Osteoblast (primary cell): ENCODE data around the gene MMD. TPM values are rescaled to one million over a fixed set of nuclear protein-coding genes. Genes with fewer than 3 reads are reported as not detected.

ENCODE experiments used
- DNase-seq: peaks from one replicate; pipeline ENCODE4 v3.0.0; 2011; ENCODE audit warnings: low spot score, mixed read lengths; ENCODE audit not compliant: insufficient read length; ENCODE audit errors: missing footprints
- H2AFZ ChIP-seq: 2 replicates; pipeline ENCODE4 v1.6.0; 2011; ENCODE audit warnings: mild to moderate bottlenecking, low read length
- H3K27ac ChIP-seq: 2 replicates; pipeline ENCODE4 v1.5.1; 2011; ENCODE audit warnings: mild to moderate bottlenecking, low read depth, low read length, moderate library complexity
- H3K27me3 ChIP-seq: 2 replicates; pipeline ENCODE4 v1.6.0; 2012; ENCODE audit warnings: mild to moderate bottlenecking, control low read depth, inconsistent platforms, low read length, moderate library complexity; ENCODE audit not compliant: insufficient read depth
- H3K36me3 ChIP-seq: 2 replicates; pipeline ENCODE4 v1.5.1; 2011; ENCODE audit warnings: mild to moderate bottlenecking, low read length, control low read depth, moderate library complexity; ENCODE audit not compliant: insufficient read depth
- H3K4me1 ChIP-seq: 2 replicates; pipeline ENCODE4 v1.5.1; 2011; ENCODE audit warnings: mild to moderate bottlenecking, low read length, control low read depth, moderate library complexity; ENCODE audit not compliant: insufficient read depth
- H3K4me2 ChIP-seq: 2 replicates; pipeline ENCODE4 v1.6.0; 2011; ENCODE audit warnings: mild to moderate bottlenecking, low read length; ENCODE audit not compliant: insufficient read depth
- H3K4me3 ChIP-seq: fragments of 200-600 bp; sonication (generic); 3 replicates; pipeline ENCODE4 v1.5.1; 2012; ENCODE audit warnings: mild to moderate bottlenecking, low read length, inconsistent platforms; ENCODE audit not compliant: insufficient read depth
- H3K79me2 ChIP-seq: 2 replicates; pipeline ENCODE4 v1.6.0; 2012; ENCODE audit warnings: mild to moderate bottlenecking, low read length, control low read depth, inconsistent platforms; ENCODE audit not compliant: insufficient read depth
- H3K9me3 ChIP-seq: 2 replicates; pipeline ENCODE4 v1.5.1; 2011; ENCODE audit warnings: low read depth, low read length, control low read depth
- H4K20me1 ChIP-seq: 2 replicates; pipeline ENCODE4 v1.6.0; 2012; ENCODE audit warnings: mild to moderate bottlenecking, low read length, control low read depth; ENCODE audit not compliant: insufficient read depth
- total RNA-seq: library from RNA; depleted of rRNA; stranded (reverse); fragments of >200 nt; gene quantifications from 2 replicates; pipeline ENCODE4 v1.2.3, GENCODE V29; 2012
- TF ChIP-seq, protein P1 (sequence below): IDR thresholded peaks from 2 replicates; pipeline ENCODE4 v1.5.1; 2011; ENCODE audit warnings: mild to moderate bottlenecking, low read depth, low read length, moderate library complexity; ENCODE audit errors: extremely low read depth

Gene MMD
- total RNA-seq, 1 donor = 6.5 TPM

DNA sequence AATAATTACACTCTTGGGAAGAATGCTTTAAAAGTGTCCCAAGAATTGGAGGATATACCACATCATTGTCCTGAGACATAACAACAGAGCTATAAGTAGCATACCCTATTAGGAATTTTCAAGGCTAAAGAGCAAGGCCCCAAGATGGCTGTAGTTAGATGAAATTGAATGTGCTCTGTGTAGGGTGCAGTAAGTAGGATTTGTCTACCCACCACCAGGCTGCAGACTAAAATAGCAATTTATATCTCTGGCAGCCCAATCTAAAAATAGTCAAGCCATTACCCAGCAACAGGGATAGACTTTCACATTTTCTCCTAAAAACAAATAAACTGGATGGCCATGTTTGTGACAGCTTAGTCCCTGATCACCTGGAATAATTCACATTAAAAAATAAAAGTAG lies 5.6 kb downstream of the MMD start:
- Histone ChIP-seq H3K79me2 (peaks cover 16% of the 10 kb centered on the region), H3K4me1 (peaks cover 12% of the 10 kb centered on the region), H4K20me1 (peaks cover 3% of the 10 kb centered on the region), H3K4me3 (no peak overlapping the region), H3K9me3 (no peaks in the 10 kb centered on the region), H2AFZ (no peak overlapping the region), H3K36me3 (peaks cover 7% of the 10 kb centered on the region), H3K4me2 (no peak overlapping the region), H3K27ac (no peak overlapping the region), H3K27me3 (no peaks in the 10 kb centered on the region)
- peak; percentile 47 for DNase-seq
- TF ChIP-seq, protein P1, sequence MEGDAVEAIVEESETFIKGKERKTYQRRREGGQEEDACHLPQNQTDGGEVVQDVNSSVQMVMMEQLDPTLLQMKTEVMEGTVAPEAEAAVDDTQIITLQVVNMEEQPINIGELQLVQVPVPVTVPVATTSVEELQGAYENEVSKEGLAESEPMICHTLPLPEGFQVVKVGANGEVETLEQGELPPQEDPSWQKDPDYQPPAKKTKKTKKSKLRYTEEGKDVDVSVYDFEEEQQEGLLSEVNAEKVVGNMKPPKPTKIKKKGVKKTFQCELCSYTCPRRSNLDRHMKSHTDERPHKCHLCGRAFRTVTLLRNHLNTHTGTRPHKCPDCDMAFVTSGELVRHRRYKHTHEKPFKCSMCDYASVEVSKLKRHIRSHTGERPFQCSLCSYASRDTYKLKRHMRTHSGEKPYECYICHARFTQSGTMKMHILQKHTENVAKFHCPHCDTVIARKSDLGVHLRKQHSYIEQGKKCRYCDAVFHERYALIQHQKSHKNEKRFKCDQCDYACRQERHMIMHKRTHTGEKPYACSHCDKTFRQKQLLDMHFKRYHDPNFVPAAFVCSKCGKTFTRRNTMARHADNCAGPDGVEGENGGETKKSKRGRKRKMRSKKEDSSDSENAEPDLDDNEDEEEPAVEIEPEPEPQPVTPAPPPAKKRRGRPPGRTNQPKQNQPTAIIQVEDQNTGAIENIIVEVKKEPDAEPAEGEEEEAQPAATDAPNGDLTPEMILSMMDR = no peak

DNA sequence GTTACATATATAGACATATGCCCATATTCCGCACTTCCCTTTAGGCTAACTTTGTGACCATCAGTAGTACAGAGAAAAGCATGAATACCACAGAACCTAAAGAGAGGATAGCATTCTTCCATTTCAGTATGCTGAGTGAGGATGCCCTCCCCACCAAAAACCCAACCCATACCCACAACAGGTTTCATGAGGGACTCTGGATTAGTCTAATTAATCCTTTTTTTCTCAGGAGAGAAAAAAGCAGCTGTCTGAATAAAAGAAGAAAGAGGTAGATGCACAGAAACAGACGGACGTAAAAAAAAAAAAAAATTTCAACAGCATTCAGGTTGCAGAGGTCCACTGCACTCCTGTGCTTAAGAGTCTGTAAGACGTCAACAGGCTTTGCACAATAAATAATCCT lies 6.7 kb downstream of the MMD start:
- H3K27ac ChIP-seq = no peak overlapping the region
- H3K4me1 ChIP-seq = peaks cover 4% of the 10 kb centered on the region
- no peaks in the 10 kb centered on the region for H3K27me3 ChIP-seq
- no peak overlapping the region for H3K4me2 ChIP-seq
- TF ChIP-seq, protein P1 = no peak
- H3K4me3 ChIP-seq = no peak overlapping the region
- H3K79me2 ChIP-seq = peaks cover 7% of the 10 kb centered on the region
- peaks cover 12% of the 10 kb centered on the region for H3K36me3 ChIP-seq
- no peak overlapping the region for H2AFZ ChIP-seq
- H4K20me1 ChIP-seq = peaks cover 3% of the 10 kb centered on the region
- DNase-seq = no peak
- H3K9me3 ChIP-seq = no peaks in the 10 kb centered on the region

DNA sequence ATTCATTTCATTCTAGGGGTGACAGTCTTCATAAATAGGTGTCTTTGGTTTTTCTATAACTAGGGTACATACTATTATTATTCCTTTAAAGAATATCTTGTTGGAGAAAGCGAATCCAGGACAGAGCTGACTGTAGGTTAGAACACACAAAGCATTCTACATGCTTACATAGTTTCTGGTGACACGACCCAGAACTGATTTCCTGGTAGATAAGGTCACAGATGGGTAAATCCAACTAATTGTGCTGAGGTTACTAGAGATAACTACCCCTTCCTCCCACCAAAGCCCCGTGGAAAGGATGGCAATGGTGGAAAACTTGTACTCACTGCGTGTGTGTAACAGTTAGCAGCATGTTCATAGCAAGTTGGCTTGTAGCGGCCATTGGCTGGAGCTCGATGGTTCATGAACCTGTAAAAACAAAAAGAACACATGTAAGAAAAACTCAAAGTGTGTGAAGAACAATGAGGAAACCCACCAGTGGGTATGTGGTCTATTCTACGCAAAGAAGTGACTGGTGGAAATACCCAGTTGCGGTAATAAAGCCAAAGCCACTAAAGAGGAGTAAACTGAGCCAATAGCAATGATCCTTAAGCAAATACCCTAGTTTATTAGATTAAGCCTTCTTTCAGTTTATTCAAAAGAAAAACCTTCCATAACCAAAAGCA lies 7.7 kb downstream of the MMD start:
- H4K20me1 ChIP-seq = peaks cover 3% of the 10 kb centered on the region
- TF ChIP-seq, protein P1 = no peak
- no peaks in the 10 kb centered on the region for H3K9me3 ChIP-seq
- no peak for DNase-seq
- H3K27me3 ChIP-seq = no peaks in the 10 kb centered on the region
- H2AFZ ChIP-seq = no peak overlapping the region
- H3K4me1 ChIP-seq = peaks cover 4% of the 10 kb centered on the region
- peaks cover 20% of the 10 kb centered on the region for H3K36me3 ChIP-seq
- peaks cover 6% of the 10 kb centered on the region for H3K79me2 ChIP-seq
- H3K4me3 ChIP-seq = no peak overlapping the region
- no peak overlapping the region for H3K27ac ChIP-seq
- H3K4me2 ChIP-seq = no peak overlapping the region

DNA sequence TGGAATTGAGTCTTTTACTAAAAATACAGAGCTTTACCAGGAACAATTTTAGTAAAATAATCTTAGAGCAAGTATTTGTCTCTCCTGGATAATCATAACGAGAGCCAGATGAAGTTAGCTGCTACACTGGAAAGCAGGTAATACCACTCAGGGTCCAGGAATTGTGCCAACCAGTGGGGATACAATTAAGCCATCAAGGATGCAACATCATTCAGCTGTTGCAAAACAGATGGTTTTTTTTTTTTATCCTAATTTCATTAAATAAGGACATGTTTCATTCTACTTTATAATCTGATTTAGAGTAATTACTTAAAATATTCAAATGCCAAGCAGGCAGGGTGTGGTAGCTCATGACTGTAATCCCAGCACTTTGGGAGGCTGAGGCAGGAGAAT lies 10.2 kb downstream of the MMD start:
- no peak overlapping the region for H3K27ac ChIP-seq
- no peak for DNase-seq
- peaks cover 20% of the 10 kb centered on the region for H3K36me3 ChIP-seq
- no peaks in the 10 kb centered on the region for H3K27me3 ChIP-seq
- peaks cover 4% of the 10 kb centered on the region for H3K4me1 ChIP-seq
- no peak overlapping the region for H3K4me2 ChIP-seq
- no peak overlapping the region for H2AFZ ChIP-seq
- TF ChIP-seq, protein P1 = no peak
- no peaks in the 10 kb centered on the region for H4K20me1 ChIP-seq
- H3K4me3 ChIP-seq = no peak overlapping the region
- H3K9me3 ChIP-seq = no peaks in the 10 kb centered on the region
- H3K79me2 ChIP-seq = peaks cover 3% of the 10 kb centered on the region
